NB4 (cell line): ENCODE results near the gene IFT80.

ENCODE experiments used
- POLR2A ChIP-seq: IDR thresholded peaks from 2 replicates; pipeline ENCODE4 v1.6.1; 2011; ENCODE audit warnings: mild to moderate bottlenecking; ENCODE audit not compliant: insufficient read length; ENCODE audit errors: extremely low read depth
- TF ChIP-seq, protein P1 (sequence below): IDR thresholded peaks from one replicate; pipeline ENCODE4 v1.5.1; 2012; ENCODE audit warnings: low read depth, low read length

DNA sequence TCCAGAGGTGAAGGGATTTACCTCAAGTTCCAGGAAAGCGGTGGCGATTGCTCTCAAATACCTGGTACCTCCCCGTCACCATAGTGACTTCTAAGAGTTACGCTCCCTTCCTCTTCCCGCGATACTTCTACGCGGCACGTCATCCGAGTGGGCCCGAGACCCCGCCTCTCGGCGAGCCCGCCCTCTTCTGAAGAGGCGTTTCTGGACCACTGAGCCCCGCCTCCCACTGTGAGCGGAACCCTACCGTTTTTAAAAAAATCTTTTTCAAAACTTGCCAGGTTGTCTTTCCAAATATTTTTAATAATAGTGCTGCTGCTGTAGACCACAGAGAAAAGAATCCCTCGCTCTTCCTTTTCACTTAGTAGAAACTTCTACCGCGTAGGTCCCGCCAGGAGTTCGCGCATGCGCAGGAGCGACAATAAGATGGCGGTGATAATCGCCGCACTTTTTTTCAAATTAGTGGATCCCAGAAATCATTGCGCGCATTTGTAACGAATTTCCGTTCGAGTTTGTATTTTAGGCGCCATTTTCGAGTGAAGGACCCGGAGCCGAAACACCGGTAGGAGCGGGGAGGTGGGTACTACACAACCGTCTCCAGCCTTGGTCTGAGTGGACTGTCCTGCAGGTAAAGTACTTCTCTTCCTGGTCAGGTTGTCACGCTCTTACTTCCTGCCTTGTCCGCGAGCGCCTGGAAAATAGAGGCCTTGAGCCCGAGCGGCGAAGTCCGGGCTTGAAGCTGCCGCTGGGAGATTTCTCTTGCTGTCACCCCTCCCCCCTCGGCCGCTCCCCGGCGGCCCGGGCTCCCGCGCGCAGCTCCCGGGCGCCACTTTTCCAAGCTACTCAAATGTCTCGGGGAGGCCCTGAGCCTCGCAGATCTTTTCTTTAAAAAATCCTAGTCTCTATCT lies at the start of gene IFT80, which contains the start of gene SMC4:
- TF ChIP-seq POLR2A = peak; percentile 84
- TF ChIP-seq, protein P1, sequence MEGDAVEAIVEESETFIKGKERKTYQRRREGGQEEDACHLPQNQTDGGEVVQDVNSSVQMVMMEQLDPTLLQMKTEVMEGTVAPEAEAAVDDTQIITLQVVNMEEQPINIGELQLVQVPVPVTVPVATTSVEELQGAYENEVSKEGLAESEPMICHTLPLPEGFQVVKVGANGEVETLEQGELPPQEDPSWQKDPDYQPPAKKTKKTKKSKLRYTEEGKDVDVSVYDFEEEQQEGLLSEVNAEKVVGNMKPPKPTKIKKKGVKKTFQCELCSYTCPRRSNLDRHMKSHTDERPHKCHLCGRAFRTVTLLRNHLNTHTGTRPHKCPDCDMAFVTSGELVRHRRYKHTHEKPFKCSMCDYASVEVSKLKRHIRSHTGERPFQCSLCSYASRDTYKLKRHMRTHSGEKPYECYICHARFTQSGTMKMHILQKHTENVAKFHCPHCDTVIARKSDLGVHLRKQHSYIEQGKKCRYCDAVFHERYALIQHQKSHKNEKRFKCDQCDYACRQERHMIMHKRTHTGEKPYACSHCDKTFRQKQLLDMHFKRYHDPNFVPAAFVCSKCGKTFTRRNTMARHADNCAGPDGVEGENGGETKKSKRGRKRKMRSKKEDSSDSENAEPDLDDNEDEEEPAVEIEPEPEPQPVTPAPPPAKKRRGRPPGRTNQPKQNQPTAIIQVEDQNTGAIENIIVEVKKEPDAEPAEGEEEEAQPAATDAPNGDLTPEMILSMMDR = no peak
